AML-193 (cell line): Measurements from ENCODE around the gene FBXW8.
A peak's percentile ranks its signal among the peaks of the same experiment; 100 is the strongest.
"Not testable (repeated sequence)": the region's sequence is repeated elsewhere in the genome, so short reads cannot be mapped to it uniquely, and the experiment has no call there.

Source experiments
- DNase-seq, 2 experiments: peaks; one replicate each; lab custom pipeline; 2025; lab: John Stamatoyannopoulos, UW

Gene FBXW8

DNA sequence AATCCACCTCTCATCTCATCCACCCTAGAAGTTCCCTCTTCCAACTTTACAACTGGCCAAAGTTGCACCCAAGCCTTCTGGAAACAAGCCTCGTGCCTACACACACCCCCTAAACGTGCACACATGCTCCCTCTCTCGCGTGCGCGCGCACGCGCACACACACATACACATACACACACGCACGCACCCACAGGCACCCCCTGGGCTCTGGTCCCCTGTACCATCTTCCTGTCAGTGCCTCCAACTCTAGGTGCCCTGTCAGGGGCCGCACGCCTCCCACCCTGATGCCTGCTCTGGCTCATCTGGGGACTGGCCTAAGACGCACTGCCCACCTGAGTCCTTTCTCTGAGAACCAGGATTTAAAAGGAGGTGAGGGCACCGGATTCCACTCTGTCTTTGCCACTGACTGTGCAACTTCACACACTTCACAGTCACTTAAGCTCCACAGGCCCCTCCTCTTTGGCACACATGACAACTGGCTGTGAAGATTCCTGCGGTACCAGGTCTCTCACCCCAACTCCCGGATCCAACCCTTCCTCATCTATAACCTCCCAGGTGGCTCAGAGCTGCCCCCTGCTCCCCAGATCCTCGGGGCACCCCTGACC is 142.9 kb downstream of the FBXW8 start:
- DNase-seq, result no peak

DNA sequence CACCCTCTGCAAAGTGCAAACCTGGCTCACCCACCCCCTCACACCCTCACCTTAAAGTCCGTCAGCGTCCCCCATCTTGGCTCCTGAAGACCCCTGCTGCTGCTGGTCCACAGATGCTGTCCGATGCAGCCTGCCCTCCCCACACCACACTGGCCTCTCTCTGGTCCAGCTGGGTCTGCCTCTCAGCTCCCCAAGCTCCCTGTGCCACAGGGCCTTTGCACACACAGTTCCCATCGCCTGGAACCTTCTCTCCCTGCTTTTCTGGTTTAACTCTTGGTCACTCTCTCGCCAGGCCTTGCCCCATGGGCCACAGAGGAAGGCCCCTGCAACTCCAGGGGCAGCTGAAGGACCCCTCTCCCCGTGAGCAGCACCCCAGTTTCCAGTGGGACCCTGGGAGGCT is 143.5 kb downstream of the FBXW8 start:
- no peak for DNase-seq

DNA sequence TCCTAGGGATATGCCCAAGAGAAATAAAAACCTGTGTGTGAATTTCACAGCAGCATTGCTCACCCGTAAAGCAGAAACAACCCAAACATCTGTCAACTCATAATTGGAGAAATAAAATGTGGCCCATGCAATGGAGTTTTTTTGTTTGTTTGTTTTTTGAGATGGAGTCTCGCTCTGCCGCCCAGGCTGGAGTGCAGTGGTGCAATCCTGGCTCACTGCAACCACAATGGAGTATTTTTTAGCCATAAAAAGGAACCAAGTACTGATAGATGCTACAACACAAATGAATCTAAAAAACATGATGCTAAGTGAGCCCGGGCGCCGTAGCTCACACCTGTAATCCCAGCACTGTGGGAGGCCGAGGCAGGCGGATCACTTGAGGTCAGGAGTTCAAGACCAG is 146.9 kb downstream of the FBXW8 start:
- DNase-seq, result not testable (repeated sequence)

DNA sequence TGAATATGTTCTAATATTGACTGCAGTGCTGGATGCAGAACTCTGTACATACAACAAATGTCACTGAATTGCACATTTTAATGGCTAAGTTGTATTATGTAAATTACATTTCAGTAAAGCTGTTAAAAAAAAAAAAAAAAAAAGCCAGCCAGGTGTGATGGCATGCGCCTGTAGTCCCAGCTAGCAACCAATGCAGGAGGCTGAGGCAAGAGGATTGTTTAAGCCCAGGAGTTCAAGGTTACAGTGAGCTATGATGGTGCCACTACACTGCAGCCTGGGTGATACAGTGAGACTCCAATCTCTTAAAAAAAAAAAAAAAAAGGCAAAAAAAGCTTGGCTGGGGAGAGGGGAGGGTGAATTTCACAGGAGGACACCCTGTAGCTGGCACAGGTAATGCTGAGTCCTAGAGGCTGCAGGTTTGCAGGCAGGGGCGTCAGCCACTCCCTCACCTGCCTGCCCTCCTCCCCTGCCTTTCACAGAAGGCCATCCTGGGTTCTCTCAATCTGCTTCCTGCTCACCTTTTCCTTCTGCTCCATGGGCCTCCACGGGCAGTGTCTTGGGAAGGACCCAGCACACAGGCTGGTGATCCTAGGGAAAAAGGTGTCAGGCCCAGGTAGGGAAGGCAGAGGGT is 147.8 kb downstream of the FBXW8 start:
- no peak for DNase-seq

DNA sequence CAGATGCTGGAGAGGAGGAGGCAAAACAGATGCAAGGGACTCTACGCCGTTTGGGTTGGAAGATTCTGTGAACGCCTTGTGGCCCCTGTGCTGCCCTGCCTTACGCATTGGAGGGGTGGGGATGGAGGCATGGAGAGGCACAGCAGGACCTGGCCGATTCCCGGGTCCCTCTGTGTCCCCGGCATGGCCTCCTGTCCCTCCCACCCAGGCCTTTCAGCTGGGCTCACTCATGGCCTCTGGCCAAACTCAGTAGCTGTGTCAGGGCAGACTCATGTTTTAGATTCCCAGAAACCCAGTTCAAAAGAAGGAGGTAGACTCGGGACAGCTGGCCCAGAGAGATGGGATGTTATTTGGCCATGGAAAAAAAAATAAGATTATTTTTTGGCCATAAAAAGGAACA is 148.4 kb downstream of the FBXW8 start:
- DNase-seq, result no peak

DNA sequence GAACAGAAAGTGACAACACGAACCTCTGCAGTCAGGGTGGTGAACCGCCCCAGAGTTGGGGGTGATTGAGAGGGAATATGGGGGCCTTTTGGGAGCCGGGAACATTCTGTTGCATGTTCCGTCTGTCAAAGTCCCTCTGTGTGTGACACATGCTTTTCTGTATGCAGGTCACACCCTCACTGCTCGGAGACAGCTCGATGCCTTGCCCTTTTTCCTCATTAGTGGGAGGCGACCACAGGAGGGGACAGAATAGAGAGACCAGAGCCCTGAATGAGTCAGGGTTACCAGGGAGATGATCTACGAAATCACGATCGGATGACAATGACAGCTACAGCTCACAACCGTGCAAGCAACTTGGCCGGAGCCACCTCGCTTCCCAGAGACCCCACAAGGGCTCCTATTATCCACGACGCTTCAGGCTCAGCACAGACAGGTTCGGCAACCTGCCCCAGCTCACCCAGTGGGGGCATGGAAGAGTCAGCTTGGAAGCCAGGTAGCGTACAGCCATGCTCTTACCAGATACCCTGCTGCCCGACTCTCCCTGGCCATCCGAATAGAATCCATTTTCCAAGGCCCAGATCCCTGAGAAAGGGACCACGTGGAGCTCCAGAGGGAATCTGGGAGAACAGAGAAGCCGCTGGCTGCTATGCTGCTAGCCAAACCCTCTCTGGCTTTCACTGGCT is 149.6 kb downstream of the FBXW8 start:
- no peak for DNase-seq

DNA sequence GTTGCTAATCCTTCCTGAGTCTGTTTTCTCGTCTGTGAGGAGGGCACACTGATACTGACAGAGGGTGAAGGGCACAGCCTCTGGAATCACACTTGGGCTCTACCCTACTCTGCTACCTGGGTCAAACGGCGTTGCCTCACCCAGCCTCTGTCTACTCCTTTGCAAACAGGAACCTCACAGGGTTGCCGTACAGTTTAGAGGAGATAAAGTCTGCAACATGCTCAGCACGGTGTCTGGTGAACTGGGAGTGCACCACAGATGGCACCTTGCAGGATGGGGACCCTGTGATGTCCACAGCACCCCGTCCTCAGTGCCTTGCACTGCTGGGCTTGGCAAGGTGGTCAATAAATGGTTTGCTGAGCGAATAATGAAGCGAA is 150.2 kb downstream of the FBXW8 start:
- no peak for DNase-seq

DNA sequence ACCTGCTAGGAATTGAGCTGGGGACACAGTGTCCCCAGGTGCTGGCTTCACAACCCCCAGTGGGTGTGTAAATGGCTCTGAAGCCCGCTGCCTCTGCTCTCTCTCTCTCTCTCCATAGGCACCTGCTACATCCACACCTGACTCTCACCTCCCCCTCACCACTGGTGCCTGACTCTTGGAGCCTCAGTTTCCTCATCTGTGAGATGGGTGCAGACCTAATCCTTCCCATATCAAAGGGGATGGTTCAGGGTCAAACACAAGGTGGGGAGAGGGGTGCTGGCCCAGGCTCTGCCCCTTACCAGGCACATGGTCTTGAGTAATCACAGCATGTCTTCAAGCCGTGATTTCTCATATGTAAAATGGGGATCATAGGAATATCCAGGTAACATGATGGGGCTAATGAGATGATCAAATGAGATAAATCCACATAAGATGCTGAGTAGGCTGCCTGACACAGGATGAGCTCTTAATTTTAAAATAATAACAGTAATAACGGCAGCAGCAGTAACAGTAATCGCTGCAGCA is 150.9 kb downstream of the FBXW8 start:
- DNase-seq, result no peak

DNA sequence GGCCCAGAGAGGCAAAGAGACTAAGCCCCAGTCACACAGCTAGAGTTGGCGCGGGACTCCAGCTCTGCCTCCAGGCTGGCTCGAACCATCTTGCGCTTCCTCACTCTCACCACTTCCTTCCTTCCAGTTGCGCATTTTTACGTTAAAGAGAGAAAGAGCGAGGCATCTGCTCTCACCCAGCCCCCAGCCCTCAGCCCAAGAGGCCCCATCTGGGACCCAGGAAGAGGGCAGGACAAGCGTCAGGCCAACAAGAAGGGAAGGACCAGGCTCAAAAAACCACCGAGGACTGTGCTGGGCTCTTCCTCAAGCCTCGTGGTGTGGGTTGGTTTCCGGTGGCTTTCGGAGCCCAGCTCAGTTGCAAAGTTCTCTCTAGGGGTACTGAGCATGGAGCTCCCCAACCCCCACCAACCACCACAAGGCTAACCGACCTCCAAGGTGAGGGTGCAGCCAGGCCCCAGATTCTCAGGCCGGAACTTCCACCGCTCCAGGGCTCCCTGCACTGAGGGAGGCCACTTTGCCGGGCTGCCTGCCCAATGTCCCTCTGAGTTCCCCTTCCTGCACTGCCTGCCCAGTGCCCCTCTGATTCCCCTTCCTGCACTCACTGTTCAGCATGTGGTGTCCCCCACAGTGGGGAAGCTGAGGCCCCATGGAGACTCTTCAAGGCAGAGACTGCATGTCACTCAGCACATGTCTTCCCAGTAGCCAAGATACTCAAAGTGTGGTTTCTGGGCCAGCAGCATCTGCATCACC is 152.6 kb downstream of the FBXW8 start:
- DNase-seq, result peak; percentile 99

DNA sequence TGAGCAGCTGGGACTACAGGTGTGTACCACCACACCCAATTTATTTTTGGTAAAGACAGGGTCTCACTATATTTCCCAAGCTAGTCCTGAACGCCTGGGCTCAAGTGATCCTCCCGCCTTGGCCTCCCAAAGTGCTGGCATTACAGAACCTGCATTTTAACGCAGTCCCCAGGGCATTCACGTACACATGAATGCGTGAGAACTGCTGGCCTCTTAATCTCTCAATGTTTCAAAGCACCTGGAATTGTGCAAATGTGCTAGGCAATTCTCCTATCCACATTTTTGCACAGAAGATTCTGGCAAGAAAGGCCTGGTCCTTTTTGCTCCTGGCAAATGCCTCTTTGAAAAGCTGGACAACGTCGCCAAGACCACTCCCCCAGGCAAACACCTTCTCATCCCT is 153.3 kb downstream of the FBXW8 start:
- DNase-seq, result no peak

DNA sequence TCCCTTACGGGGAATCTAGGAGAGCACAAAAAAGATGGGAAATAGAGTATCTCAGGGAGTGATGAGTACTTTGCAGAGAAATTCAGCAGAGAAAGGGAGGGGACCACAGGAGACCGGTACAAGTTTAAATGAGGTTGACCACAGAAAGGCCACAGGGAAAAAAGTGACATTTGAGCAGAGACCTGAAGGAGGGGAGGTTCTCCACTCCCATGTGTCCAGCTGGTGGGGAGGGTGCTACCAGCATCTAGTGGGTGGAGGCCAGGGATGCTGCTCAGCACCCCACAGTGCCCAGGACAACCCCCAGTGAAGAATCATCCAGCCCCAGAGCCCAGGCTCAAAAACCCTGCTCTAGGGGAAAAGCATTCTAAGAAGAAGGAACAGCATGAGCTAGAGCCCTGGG is 153.8 kb downstream of the FBXW8 start:
- DNase-seq, result peak; percentile 17 to 20

DNA sequence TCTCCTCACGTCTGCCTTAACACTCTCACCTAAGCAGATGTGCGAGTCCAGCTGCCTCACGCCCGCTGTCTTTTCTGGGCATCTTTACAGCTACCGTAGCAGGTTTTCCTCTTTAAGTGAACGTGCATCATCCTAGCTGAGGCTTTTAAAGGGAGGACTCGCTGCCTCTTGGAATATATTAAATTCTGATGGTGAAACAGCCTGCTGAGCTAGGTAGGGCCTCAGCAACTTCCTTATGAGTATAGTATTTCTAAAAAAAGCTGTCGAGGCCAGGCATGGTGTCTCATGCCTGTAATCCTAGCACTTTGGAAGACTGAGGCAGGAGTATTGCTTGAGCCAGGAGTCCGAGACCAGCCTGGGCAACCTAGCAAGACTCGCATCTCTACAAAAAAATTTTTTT is 156.3 kb downstream of the FBXW8 start:
- no peak for DNase-seq

DNA sequence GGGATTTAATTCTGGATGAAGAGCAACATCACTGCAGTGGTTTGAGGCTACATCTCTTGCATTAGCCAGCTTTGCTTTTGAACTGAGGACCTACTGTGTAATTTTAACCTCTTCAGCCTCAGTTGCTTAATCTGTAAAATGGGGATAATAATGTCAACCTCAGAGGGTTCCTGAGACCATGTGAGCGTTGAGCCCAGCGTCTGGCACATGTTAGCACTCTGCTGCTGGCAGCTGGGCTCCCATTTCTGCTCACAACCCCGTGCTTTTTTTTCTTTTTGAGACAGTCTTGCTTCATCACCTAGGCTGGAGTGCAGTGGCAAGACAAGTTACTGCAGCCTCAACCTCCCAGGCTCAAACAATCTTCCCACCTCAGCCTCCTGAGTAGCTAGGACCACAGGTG is 156.9 kb downstream of the FBXW8 start:
- DNase-seq, result no peak

DNA sequence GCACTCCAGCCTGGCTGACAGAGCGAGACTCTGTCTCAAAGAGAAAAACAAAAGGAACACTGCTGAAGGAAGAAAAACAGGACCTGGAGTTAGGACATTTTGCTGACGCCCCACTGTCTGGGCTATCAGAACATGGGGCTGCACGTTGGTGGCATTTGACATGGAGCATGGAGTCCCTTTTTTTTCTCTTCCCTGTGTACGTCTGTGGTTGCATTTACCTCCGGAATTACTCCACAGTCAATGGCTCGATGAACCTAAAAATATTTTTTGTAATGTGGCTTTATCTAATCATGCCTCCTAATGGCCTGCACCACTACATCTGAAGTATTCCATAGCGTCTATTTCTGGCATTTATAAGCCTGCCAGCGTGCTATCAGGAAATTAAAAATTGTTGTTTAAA is 157.7 kb downstream of the FBXW8 start:
- DNase-seq, result no peak

DNA sequence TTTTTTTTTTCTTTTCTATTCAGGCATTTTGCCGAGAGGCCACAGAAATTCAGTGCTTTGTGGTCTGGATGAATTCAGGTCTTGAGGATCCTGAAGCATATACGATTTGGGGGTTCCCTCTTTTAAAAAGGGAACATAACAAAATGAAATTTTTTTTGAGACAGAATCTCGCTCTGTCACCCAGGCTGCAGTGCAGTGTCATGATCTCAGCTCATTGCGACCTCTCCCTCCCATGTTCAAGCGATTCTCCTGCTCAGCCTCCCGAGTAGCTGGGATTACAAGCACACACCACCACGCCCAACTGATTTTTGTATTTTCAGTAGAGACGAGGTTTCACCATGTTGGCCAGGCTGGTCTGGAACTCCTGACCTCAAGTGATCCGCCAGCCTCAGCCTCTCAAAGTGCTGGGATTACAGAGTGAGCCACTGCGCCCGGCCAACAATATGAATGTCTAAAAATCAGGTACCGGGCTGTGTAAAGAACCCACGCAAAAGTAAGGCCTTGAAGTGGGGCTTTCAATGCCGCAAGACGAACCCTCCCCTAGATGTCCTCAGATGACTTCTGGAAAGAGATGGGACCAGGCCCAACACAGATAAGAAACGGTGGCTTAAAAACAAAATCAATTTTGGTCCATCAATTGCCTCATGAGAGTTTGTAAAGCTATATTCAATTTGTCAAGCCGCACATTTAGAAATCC is 158.5 kb downstream of the FBXW8 start:
- DNase-seq, result no peak

DNA sequence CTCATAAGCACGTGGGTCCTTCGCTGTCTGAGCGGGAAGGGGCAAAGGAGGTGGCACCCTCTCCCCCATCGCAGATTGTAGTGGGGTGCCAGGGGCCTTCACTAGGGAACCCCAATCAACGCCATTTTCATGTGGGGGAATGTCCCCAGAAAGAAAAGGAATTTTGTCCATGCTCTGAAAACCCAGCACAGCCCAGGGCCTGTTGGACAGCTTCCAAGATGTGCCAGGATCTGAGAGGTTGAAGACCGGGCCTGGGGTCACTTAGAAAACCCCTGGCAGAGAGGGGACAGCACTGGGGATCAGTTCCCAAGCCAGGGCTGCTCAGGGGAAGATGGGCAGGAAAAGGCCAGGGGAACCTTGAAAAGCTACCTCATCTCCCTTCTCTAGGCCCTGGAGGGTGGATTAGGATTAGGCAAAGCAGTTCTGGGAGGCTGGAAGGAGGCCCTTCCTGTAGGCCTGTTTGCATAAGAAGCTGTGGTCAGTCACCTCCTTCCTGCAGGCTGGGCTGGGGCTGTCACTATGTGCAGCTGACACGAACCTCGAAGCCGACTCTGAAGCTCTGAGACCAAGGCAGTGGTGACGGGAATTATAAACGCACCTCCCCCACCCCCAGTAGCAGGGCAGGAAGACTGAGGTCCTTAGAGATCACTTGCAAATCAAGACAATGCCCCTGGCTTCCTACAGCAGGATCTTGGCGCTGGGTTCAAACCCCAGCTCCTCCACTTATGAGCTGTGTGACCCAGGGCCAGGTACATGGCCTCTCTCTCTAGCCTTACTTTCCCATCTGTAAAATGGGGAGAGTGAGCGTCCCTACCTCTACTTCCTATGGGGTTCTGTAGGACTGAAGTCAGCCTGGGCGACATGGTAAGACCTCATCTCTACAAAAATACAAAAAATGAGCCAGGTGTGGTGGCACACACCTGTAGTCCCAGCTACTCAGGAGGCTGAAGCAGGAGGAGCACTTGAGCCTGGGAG is 159.5 kb downstream of the FBXW8 start:
- peak; percentile 95 to 97 for DNase-seq

DNA sequence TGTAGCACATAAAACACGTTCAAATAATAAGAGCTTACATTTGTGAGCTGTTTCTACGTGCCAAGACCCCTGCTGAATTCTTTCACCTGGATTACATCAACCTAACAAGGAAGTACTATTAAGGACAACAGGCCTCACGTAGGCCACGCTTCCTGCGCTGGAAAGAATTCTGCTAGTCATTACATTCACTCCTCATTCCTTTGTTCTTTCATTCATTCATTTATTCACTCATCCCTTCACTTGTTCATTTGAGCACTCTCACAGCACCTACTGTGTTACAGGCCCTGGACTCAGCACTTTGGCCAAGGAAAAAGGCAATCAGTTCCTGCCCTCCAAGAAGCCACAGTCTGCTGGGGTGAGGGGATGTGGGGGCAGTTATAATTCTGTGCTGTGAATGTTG is 160.3 kb downstream of the FBXW8 start:
- DNase-seq, result no peak

DNA sequence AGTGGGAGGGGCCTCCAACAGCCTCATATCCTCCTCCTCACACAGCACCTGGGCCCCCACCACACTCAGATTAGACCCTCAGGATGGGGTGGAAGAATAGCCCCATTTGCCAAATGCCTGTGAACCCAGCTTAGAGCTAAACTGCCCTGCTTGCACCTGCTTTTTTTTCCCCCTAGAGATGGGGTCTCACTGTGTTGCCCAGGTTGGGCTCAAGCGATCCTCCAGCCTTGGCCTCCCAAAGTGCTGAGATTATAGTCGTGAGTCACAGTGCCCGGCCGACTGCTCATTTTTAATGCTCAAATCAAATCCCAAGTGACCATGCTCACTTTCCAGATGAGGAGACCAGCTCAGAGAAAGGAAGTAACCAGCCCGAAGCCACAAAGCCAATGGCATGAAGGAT is 161.4 kb downstream of the FBXW8 start:
- no peak for DNase-seq

DNA sequence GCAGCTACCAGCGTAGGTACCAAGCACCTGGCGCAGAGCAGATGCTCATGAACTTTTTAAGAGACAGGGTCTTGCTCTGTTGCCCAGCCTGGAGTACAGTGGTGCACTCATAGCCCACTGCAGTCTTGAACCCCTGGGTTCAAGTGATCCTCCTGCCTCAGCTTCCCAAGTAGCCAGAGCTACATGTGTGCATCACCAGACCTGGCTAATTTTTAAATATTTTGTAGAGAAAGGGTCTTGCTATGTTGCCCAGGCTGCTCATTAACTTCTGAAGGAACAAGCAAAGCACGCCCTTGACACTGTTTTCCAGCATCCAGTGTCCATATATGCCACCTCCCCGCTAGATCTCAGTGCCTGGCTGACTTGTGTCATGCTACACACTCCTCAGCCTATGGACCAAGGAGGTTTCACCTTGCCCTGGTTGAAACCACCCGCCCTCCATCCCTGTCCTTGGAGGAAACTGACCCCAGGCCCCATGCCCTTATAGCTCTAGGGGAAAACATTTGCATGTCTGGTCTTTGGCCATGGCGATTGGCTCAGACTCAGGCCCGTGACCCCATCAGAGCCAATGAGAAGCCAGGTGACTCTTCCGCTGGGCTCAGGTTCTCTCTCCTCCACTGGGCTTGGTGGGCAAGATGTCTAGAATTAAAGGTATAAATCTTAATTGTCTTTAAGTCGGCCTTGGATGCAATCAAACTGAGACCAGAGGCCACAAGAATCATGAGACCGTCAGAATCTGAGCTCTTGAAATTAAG is 162.2 kb downstream of the FBXW8 start:
- no peak for DNase-seq

DNA sequence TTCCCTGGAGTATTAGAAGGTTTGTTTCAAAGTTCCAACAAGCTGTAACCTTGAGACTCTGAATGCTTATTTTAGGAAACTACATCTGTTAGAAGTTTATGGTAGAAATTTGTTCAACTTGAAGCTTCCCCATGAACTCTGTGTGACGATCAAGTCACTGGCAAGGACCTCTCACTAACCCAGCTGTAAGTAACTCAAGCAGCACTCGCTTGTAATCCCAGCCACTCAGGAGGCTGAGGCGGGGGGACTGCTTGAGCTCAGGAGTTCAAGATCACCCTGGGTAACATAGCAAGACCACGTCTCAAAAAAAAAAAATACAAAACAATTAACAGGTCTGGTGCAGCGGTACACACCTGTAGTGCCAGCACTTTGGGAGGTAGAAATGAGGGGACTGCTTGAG is 162.9 kb downstream of the FBXW8 start:
- no peak for DNase-seq
